NCI-H2029 (cell line): ENCODE measurements around the gene DCLK1.

Experiments
- DNase-seq: peaks from one replicate; lab custom pipeline; 2025; lab: John Stamatoyannopoulos, UW

DCLK1 gene

DNA sequence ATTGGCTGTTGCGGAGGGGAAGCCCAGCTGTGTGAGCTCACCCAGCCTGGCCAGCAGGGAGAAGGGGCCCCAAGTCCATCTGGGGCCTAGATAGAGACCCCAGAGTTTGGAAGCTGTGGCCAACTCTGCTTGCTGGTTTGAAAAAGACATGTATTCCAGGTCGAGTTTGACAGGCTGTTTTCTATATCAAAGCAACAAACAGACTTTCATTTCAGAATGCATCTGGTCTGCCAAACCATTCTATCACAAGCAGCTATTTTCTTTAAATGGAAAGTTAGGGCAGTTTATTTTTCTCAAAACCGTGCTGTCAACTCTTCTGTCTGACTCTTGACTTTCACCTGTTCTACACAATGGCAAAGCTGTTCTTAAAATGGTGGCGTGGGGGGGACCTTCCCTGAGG is 185.8 kb downstream of the DCLK1 start:
- no peak for DNase-seq

DNA sequence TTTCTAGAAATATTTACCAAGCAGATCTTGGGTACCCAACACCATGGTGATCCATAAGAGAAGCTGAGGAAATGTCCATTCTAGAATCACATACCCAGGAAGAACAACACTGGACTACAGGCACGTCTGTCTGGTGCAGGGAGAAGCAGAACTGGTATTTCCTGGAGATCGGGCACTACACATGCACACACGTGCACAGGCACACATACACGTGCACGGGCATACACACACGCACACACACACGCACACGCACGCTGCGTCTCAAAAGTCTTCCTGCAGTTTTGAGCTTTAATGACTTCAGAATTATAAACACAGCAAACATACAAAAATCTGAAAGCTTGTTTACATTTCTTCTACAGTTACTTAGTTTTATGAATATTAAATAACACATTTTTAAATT is 189.8 kb downstream of the DCLK1 start:
- DNase-seq: no peak

DNA sequence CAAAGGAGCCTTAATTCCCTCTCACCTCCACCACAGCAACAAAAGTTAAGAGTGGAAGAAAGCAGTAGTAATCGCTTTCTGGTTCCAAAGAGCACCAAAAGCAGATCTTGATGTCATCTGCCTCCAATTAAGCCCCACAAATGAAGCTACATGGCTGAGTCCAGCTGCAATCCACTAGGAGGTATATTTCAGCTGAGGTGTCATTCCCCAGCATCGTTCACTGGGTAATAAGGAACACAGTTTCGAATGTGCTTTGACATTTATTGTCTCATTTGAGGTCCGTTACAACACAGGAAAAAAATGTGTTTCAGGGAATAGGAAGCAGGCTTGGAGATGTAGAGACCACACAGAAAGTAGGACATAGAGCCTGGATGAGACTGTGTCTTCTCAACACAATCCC is 190.4 kb downstream of the DCLK1 start:
- DNase-seq: no peak

DNA sequence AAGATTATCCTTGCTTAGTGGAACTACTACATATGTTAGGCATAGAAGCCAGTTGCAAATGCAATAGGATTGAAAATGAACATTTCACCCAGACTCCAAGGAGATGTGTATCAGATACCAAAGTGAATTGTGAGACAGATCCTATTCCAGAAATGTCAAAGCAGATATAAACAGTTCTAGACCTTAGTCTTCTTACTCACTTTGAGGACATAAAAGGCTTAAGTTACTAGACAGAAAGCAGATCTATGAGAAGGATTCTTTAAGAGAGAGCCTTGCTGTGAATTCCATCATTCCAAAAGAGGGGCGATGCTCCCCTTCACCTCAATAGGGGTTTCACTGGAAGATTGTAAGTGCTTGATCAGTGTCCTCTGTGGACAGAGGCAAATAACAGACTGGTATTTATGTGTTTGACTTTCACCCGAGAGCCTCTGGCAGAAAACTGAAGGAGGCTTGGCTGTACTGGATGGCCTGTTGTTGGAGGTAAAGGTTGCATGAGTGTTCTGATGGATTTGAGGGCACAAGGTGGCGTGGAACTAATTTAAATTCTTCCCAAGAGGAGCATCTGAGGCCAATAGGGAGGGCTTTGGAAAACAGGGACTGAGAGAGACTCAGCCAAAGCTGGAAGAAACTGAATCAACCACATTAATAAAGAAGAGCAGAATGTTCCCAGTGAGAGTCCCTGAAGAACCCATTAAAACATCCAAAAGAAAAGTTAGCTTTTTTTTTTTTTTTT is 194.8 kb downstream of the DCLK1 start:
- DNase-seq: no peak

DNA sequence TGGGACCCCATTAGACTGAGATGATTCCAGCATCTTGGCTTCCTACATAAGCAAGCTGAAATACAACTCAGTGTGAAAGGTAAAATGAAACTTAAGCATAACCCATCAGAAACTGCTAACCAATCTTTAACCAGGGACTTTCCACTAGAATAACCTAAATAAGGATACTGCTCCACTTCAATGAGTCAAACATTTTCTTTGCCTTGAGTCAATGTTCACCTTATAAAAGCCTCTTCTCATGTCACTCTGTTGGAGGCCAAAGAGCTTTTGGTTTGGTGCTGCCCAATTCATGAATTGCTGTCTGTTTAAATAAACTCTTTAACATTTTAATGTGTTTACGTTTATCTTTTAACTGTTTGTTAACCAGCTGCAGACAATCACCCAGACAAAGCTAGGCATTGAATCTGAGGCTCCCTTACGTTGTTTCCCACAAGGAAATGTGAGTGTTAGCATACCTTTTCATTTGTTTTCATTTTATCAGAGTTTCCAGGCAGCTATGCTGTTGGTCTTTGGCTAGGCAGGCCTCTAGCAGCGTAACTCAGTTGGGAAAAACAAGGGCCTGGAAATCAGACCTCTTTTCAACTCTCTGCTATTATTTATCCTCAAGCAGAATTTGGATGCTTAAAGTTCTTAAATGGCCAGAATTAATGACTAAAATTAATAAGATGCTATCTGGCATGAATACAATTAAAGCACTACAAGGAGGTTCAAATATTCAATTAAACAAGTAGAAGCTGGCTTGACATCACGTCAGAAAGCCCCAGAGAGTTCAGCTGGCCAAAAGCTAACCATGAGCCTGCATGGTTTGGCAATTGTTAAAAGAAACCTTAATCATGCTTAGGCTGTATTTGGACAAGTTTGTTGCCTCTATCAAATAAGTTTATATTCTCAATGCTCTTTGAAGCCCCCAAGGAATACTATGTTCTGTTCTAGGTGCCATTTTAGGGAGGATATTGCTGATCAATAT is 200.2 kb downstream of the DCLK1 start:
- no peak for DNase-seq

DNA sequence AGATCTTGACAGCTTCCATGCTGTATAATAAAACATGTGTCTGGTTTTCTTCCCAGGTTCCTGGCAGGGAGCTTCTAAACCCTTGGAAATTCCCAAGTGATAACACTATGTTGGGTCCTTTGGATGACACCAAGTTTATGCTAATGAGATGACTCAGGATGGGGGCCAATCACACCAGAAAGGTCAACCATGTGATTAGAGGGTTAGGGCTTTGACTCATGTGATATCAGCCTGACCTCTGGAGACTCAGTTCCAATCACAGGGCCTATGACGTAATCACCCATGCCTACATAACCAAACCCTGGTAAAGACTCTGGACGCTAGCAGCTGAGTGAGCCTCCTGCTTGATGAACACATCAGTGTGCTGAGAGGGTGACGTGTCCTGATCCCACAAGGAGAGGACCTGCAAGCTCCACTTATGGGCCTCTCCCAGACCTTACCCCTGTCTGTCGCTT is 203.6 kb downstream of the DCLK1 start:
- DNase-seq: no peak

DNA sequence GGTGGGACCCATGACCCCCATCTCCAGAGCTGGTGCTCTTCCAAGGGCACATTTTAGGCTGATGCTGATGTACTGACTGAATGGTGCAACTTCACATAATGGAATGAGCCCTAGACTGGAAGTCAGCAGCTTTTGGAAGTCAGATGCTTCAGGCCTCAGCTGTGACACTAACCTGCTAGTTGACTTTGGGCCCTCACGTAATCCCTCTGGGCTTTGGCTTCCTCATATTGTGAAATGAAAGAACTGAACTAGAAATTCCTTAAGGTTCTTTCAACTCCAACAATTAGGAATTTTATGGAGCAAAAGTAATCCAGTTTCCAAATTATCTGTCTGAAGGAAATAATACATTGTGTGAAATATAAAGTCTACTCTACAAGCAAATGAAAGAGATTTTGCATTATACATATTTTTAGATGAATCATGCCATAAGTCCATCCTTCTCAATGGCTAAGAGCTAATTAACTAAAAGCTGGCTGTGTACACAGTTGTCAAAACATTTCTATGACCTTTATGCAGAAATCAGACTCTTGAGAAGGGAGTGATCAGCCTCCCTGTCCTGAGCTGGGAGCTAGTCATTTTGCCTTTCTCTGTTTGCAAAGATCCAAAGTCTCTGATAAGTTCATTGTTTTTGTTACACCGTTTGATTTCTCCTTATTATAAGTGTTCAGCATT is 204.2 kb downstream of the DCLK1 start:
- DNase-seq: no peak

DNA sequence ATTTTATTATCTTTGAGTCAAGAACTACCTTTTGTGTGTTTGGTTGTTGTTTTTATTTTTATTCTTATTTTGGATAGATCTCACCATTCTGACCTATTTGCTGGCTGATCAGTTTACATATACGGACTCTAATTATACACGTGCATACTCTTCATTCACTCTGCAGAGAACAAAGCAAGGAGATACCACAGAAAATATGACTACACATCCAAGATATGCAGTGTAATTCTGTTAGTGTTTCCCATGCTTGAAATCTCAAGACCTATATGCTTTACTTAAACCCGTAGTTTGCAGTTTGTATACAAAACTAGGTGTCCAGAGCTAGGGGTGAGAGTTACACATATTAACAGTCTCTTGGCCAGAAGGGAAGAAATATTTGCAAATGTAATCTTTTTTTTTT is 205.5 kb downstream of the DCLK1 start:
- DNase-seq: no peak

DNA sequence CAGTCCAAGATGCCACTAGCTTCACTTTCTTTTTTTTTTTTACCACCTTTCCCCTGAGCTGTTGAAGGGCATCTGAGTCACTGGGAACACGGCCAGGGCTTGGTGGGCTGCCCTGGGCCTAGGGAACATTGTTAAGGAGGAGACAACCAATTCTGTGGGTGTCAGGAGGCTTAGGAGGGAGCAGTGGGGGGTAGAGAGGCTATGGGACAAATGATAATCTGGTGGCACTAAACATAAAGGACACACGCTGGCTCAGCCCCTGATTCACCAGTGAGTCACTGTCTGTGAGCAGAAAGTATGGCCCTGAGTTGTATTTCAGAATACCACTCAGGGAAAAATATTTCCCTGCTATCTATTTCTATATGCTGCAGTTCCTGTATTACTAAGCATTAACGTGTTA is 207.8 kb downstream of the DCLK1 start:
- DNase-seq: no peak

DNA sequence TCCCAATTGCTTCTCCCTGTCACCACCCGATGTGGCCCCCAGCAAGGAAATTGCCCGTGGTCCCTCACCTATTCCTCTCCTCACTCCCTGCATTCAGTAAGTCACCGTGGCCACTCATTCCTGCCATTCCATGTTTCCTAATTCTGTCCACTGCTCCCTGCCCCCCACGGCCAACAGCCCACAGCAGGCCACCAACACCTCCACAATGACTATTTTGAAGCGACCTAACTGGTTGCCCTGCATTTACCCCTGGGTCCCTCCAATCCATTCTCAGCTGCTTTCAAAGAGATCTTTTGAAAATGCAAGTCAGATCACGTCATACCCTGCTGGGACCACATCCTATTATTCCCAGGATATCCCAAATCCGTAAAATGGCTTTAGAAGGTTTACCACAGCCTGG is 210.4 kb downstream of the DCLK1 start:
- no peak for DNase-seq

DNA sequence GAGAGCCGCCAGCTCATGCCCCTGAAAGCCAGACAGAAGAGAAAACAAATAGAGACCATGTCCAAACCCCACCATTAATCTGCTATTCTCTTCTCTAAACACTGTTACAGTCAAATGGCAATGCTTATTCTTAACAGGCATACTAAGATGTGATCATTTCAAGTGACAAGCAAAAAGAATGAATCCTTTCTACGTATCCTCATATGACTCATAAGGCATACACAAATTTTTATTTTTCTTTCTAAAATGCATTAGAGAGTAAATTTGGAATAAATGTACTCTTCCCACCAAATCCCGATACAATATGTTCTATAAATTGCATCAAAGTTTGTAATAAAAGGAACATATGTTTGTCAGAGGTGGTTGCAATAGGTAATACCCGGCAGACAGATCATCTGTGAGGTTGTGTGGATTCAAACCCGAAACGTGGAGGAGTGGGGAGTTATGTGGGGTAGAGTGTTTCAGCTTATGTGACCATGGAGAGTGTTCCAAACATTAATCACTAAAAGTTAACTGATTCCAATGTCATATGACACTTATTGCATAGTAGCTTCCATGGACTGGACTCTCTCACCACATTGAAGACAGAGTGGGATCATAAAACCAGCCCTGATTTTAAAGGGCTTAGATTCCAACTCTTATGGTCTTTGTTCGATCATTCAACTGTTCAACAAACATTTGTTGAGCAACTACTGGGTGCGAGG is 213.1 kb downstream of the DCLK1 start:
- no peak for DNase-seq

DNA sequence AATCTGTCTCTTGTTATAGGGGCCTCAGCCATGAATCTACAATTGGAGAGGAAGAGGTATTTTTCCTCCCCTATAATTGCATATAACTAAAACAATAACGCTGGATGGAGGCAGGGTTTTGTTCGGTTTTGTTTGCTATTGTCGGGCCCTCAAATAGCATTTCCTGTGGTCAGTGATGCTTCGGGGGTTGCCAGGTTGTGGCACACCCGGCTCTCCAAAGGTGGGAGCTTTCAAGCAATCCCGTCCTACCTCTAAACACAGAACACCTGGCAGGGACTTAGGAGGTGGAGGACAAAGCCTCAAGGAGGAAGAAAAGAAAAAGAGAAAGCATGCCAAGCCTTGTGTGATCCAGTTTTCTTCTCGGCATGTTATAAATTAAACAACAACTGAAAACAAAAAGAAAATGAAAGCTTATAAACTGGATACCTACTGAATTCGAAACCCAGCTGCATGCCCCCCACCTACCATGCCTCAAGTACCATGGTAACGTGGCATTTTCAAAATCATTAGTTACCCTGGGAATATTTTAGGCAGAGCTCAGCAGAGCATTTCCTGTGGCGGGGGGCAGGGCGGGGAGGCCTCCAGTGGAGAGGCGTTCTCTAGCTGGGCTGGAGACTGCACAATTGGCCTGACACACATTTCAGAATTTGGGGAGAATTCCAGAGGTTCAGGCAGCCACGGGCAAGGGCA is 213.8 kb downstream of the DCLK1 start:
- DNase-seq: no peak

DNA sequence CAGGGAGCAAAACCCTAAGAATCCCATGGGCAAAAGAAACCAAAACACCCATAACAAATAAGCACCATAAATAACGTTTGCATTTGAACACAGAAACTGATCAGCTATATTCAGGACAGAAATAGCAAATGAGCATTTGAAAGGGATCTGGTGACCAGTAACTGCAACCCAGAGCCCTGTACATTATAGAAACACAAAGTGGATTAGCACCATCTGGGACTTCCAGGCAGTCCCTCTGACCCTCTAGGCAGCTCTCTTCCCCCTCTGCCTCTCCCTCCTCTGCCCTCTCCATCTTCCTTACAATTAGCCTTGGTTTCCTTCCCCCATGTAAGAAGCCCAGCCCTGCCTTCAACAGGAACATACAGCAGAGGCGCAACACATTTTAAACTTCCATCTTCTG is 215.0 kb downstream of the DCLK1 start:
- DNase-seq: no peak

DNA sequence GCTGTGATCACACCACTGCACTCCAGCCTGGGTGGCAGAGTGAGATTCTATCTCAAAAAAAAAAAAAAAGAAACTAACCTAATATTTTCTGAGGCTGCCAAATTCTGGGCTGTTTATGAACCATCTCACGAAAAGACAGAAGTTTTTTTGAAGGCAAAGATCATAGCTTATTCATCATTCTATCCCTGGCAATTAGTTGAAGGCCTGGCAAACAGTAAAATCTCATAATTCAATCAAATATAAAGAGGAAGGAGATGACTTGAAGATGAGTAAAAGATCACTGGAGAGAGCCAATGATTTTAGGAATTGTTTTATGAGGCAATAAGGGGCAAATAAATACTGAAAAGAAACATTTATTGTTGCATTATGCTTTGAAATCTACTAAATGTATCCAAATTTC is 216.5 kb downstream of the DCLK1 start:
- no peak for DNase-seq

DNA sequence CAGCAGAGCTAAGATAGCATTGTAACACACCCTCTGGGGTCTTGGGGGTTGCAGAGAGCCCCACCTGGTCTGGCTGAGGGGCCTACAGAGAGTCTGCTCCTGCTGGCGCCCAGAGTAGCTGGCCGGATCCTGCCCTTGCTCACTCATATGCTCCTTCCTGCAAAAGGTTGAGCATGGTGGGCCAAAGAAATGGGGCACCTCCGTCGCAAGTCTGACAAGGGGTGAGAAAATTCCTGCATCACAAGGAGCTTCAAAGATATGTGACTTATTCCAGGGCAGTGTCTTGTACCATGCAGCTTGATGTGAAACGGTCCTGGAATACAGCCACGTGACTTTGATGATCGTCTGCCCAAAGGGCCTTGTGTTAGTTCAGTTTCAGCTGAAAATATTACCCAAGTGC is 218.3 kb downstream of the DCLK1 start:
- DNase-seq: no peak

DNA sequence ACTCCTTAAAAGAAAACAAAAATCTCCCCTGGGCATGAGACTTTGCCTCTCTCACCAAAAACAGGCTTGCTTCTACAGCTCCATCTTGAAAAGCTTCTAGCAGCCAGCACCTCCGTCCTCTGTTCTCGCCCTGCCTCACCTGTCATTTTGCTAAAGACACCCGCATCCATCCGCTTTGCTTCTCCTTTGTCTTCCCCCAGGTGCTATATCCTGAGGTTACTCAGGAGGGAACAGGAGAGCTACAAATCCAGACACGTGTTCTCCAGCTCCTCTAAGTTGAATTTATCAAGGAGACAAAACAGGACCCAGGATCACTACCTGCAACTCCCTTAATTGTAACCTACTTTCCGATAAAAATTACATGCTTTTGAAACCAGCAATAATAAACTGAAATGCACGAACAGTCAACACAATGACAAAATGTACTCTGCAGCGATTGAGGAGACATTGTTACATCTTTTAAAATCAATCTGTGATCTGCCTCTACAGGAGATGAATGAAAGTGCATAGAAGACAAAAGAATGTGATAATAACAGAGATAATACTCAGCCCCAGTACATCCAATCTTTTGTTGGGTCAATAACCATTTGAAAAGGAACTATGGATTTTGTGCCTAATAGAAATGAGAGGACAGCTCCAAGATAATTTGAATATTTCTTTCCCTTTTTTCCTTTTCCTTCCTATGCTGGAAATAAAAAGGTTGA is 221.2 kb downstream of the DCLK1 start:
- DNase-seq: no peak

DNA sequence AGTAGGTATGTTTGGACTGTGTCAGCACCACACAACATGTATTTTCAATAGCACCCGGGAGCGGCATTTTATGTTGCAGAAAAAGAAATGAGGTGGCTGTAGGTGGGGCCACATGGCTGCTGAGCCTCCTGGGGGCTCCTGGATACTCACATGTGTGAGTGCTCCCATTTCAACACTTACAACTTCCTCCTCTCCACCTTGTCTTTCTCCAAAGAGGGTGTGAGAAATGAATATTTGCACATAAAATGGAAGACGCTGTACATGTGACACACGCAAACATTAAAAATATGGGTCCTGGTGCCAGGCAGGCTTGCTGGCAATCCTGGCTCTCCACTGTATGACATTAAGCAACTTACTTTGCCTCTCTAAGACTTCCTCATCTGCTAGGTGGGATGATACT is 222.1 kb downstream of the DCLK1 start:
- DNase-seq: no peak

DNA sequence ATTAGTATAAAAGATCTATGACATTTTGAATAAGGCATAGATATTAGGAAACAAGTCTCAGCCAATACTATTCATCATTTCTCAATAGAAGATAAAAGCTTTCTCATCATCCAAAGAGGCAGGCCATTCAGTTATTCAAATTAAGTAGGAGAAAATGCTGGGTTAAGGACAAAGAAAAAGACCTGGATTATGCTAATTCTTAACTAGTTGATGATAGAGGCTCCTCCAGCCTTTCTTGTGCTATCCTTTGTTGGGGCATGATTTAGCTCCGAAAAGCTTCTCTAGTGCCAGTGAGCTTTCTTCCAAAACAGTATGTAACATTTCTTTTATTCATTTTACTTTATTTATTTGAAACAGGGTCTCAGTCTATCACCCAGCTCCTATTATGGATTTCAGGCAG is 223.0 kb downstream of the DCLK1 start:
- no peak for DNase-seq

DNA sequence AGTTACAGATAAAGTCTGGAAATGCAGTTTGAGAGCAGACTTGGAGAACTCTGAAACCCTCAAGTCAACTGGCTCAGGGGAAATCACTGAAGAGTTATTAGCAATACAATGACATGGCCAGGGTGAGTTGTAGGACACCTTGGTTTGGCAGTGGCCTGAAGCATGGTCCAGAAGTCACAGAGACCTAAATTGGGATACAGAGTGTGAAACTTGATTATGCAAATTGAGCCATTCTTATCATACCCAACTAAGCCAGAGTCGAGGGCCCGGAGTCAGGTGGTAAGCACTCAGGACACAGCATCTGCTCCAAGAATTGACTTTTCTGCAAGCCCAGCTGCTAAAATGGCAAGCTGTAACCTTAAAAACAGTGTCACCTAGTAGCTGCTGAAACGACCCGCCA is 224.5 kb downstream of the DCLK1 start:
- DNase-seq: no peak

DNA sequence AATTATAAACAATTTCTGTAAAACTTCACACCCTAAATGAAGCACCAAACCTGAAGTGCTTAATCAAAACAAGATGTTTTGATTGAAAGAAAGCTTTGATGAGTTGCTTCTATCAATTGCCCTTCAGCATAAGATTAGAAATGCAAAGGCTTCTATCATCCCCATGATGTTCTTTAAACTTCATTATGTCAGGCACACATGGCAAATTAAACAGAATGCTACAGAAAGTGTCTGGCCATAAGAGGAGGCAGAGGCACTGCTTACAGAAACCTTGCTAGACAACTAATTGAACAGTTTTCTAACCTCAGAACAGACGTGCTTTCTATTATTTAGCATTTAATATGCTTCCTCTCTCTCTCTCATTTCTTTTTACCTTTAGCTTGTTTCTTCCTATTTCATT is 228.1 kb downstream of the DCLK1 start:
- no peak for DNase-seq

DNA sequence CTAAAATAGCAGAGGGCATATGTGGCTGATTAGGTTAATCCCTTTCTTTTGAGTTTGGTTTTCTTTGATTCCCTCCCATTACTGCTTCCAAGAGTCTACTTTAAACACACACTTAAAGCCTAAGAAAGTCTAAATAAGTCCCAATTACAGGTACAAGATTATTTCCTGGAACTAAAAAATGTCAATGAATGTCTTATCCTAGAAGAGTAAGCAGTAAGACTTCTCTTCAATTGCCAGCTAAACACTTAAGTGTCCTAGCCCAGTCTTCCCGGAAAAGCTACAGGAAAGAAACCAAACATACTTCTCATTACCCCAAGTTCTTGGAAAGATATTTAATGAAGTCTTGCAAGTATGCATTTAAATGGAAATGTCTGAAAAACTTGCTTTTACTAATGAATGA is 233.1 kb downstream of the DCLK1 start:
- no peak for DNase-seq
